NCI-H460 (cell line): ENCODE data around the gene FNDC3A. TPM values are rescaled to one million over a fixed set of nuclear protein-coding genes. Genes with fewer than 3 reads are reported as not detected.

ENCODE experiments used
- DNase-seq: peaks from one replicate; pipeline ENCODE4 v3.0.0-alpha.2; 2016; ENCODE audit warnings: low read depth; ENCODE audit errors: extremely low read depth
- total RNA-seq: library from RNA; depleted of rRNA; stranded (reverse); fragments of >200 nt; shearing (Covaris generic); gene quantifications from 2 replicates; pipeline ENCODE4 v1.2.3, GENCODE V29; 2014

FNDC3A gene
- total RNA-seq, 1 experiment from 2014 or later = 38.2 TPM

DNA sequence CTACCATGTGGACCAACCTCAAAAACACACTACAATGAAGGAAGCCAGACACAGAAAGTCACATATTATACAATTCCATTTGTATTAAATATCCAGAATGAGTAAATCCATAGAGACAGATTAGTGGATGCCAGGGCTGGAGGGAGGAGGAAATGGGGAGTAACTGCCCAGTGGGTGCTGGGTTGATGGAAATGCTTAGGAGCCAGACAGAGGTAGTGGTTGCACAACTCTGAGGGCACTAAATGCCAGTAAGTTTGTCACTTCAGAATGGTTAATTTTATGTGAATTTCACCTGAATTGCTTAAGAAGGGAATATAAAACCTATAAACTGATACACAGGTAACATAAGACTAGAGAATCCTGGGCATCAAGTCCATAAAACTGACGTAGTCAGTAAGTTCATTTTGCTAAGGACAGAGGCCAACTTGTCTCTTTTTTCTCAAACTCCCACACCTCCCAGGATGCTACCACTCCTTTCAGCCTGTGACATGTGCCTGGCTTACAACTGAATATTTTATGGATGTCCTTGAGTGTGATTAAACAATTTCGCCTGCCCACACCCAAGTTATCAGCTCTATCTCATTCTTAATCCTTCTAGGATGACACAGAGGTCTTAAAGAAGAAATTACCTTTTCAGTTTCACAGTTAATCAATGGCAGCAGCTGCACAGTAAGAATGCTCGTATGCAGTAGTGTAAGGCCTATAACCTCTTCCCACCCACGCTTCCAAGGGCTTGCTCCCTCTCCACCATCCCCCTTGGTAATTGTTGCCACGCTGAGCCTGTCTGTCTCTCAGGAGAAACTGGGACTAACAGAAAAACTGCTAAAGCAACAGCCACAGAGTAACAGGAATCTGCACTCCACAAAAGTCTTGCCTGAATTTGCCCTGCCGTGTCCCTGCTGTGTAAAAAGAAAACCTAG lies 238.5 kb downstream of the FNDC3A start:
- DNase-seq = no peak

DNA sequence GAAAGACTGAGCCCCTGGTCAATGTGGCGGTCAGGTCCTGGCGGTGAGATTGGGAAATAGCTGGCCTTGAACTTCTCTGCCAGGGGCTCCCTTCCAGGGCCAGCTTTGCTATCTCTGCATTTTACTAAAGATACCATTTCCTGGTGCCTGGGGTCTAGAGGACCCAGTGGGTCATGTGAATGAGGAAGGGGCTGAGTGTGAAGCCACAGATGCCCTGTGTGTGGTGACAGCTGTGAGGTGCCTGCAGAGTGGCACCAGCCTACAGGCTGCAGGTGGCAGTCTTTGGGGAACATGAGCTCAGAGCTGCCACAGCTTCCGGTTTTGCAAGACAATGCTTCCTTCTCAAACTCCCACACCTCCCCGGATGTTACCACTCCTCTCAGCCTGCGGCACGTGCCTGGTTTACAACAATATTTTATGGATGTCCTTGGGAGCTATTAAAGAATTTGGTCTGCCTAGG lies 239.2 kb downstream of the FNDC3A start:
- DNase-seq = no peak

DNA sequence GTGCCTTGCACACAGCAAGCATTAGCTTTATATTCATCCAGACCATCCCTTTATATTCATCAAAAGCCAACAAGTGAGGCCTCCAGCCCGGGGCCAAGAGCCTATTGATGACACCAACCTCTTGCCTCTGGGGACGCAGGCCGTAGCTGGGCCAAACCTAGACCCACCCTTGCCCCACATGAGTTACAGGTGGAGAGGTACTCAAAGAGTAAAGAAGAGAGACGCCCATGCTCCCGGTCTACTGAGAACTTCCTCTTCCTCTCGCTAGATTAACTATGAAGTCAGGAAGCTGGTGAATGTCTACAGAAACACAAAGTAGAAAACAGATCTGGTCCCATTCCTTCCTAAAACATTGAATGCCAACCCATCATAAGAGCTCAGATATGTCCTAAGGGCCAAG lies 240.6 kb downstream of the FNDC3A start:
- no peak for DNase-seq

DNA sequence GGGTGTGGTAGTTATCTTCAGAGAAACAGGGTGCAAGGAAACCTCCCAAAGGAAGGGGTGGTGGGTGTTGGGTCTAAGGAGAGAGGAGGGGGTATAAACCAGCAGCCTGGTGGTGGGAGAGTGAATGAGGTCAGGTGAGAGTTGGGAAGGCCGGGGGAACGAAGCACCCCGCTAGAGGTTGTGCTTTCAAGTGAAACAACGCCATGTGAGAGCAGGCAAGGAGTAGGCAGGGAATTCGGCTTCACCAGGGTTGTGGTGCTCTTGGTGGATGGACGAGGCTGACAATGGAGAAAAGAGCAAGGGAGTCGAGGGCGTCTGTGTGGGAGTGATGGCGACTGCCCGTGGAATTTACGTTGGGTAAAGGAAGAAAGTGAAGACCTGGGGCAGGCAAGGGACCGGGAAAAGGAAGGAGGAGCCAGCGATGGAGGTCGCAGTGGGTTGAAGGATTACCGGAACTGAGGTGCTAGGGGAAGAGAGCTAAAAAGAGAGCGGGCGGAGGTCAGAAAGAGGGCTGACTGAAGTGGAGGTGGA lies 242.3 kb downstream of the FNDC3A start:
- no peak for DNase-seq

DNA sequence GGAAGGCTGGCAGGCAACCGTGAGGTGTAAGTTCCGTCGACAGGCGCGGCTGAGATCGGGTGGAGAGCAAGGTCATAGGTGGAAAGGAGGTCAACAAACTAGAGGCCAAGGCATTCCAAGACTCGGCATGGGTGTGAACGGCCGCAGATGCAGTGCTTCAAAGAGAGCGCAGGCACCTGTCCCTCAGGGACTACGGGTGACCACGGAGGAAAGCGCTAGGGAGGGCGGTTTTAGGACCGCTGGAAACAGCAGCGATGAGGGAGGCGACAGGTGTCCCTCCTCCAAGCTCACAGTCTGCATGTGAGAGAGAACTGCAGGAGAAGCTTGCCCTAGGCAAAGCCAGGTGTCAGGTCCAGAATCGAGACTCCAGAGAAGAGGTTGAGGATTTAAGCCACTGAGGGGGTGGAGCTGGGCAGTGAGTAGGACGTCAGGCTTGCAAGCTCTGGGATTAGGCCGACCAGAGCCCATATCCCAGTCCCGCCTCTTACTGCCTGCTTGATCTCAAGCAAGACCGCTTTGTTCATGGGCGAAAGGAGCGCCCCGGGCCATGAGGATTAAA lies 242.9 kb downstream of the FNDC3A start:
- DNase-seq = no peak

DNA sequence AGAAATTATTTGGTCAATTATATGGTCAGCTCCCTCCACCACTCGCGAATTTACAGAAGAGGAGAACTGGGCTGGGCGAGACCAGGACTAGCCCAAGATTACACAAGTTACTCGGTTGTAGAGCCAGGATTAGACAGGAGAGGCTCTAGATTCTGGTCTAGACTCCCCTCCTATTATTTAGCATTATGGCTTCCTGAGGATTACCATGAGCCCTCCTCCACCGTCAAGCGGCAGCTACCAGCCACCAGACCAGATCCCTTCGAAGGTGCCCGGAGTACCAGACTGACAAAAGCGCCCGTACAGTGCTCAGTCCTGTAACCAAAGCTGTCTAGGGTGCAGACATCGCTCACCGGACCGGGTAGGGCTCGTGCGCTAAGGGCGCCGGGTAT lies 243.9 kb downstream of the FNDC3A start:
- no peak for DNase-seq

DNA sequence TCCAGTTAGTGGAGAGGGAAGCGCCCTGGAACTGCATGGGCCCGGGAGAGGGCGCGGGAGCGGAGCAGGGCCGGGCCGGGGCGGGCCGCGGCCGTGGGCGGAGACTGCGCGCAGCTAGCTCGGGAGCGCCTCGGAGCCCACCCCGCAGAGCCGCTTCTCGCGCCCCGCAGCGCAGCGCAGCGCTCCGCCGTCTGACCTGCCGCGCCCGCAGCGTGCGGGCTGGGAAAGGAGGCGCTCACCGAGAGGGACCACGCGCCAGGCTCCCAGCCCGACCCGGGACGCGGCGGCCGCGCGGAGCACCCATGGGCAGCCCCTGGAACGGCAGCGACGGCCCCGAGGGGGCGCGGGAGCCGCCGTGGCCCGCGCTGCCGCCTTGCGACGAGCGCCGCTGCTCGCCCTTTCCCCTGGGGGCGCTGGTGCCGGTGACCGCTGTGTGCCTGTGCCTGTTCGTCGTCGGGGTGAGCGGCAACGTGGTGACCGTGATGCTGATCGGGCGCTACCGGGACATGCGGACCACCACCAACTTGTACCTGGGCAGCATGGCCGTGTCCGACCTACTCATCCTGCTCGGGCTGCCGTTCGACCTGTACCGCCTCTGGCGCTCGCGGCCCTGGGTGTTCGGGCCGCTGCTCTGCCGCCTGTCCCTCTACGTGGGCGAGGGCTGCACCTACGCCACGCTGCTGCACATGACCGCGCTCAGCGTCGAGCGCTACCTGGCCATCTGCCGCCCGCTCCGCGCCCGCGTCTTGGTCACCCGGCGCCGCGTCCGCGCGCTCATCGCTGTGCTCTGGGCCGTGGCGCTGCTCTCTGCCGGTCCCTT lies 244.5 kb downstream of the FNDC3A start, which contains the start of gene MLNR:
Gene MLNR, plus strand, starts transcription at position 303 of the 820 bp plus-strand sequence. Its CDS starts 0 bp downstream, at position 303.
- peak; percentile 35 for DNase-seq

DNA sequence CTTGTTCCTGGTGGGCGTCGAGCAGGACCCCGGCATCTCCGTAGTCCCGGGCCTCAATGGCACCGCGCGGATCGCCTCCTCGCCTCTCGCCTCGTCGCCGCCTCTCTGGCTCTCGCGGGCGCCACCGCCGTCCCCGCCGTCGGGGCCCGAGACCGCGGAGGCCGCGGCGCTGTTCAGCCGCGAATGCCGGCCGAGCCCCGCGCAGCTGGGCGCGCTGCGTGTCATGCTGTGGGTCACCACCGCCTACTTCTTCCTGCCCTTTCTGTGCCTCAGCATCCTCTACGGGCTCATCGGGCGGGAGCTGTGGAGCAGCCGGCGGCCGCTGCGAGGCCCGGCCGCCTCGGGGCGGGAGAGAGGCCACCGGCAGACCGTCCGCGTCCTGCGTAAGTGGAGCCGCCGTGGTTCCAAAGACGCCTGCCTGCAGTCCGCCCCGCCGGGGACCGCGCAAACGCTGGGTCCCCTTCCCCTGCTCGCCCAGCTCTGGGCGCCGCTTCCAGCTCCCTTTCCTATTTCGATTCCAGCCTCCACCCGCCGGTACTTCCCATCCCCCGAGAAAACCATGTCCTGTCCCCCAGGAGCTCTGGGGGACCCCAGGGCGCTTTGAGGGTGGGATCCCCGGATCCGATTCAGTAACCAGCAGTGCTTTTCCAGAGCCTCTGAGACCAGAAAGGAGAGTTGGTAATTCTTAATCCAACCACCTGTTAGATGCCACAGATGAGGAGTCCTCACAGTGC lies 245.3 kb downstream of the FNDC3A start:
- no peak for DNase-seq

DNA sequence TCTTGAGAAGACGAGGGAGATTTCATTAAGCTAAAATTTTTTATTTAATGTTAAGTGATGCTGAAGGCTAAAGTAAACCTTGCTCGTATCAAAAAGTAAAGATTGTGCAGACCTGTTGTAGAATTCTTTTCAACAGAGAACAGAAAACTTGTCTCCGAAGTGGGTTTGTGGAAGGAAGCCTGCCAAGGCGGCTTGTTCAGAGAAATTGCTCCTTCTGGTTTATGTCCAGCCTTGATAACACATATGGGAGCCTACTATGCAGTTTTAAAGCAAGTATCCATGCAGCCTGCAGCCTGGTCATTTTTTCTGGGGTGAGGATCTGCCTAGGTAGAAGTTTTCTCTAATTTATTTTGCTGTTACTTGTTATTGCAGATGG lies 245.9 kb downstream of the FNDC3A start:
- no peak for DNase-seq

DNA sequence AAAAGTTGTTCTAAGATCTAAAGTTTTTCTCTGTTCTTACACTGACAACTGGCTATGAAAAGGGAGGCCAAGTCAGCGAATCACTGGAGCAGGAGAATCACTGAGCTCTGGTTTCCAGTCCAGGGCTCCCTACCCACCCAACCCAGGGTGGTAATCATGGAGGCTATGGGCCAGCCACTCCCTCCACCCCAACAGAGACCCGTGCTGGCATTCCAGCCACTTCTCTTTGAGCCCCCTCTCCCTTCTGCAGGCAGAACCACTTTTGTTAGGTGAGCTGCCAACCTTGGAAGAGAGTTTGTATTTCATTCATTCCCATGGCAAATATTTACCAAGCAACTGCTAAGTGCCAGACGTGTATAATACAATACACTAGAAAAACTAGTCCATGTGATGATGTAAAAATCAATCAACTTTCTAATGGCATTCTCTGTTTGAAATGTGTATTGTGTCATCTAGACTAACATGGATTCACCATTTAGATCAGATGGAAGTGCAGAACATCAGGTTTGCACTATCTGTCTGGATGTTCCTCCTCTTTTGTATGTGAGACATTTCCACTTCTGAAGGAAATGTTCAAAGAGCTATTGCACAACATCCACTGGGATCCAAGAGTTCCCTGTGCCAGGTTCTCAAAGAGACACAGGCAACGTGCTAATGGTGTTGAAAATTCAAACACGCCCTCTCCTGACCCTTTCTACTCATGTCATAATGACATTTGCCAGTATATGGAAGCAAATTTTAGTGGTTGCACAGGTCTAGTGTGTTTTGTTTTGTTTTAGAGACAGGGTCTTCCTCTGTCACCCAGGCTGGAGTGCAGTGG lies 249.7 kb downstream of the FNDC3A start:
- DNase-seq = no peak

DNA sequence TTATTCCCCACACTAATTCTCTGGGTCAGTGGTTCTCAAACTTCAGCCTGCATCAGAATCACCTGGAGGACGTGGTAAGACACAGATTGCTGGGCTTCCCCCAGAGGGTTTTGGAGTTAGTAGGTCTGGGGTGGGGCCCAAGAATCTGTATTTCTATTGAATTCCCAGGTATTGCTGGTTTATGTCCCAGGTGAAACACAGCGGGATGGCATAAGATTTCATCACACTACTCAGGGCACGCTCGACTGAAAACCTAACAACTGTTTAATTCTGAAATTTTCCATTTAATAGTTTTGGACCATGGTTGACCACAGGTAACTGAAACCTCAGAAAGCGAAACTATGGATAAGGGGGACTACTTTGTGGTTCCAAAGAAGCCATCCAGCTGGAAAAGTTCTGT lies 250.9 kb downstream of the FNDC3A start:
- no peak for DNase-seq

DNA sequence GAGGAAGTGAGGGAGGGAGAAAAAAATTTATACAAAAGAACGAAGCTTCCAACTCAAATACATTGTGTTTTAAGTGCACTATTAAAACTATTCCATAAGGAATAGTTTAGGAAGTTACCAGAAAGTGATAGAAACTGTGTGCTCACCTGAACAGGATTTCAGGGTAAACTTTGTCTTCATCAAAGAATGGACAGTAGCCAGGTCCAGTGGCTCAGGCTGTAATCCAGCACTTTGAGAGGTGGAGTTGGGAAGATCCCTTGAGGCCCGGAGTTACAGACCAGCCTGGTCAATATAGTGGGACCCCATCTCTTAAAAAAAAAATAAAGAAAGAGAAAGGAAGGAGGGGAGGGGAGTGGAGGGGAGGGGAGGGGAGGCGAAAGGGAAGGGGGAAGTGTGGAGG lies 259.0 kb downstream of the FNDC3A start:
- no peak for DNase-seq

DNA sequence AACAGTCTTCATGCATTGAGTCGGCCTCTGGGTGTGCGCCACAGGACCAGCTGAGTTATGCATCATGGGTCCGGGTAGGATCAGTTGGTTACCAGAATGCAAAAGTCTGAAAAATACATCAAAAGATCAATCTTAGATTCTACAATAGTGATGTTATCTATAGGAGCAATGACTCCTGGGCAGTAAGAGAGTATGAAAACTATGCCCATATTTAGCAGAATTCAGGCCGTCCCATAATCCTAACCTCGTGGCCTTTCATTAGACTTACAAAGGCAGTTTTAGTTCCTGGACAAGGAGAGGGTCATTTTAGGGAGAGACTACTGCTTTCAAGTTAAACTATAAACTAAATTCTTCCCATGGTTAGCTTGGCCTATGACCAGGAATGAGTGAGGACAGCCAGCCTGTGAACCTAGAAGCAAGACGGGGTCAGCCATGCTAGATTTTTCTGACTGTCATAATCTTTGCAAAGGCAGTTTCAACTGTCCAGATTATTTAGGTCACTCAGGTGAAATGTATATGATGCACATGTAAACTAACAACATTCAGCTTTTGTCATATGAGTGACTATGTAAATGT lies 260.2 kb downstream of the FNDC3A start:
- no peak for DNase-seq

DNA sequence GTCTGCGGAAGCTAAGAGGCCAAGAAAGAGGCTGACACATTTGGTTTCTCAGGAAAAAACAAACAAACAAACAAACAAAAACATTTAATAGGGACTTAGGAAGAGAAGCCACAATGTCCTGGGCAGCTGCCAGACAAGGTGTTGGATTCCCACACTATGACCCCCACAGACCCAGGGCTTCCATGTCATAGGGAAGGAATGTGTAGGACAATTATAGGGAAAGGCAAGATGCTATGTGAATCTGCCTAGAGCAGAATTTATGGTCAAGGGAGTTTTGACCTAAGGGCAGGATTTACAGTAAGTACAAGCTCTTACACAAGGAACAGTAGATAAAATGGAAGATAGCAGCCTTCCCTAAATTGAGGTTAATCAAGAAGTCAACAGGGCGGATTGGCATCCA lies 262.9 kb downstream of the FNDC3A start:
- no peak for DNase-seq

DNA sequence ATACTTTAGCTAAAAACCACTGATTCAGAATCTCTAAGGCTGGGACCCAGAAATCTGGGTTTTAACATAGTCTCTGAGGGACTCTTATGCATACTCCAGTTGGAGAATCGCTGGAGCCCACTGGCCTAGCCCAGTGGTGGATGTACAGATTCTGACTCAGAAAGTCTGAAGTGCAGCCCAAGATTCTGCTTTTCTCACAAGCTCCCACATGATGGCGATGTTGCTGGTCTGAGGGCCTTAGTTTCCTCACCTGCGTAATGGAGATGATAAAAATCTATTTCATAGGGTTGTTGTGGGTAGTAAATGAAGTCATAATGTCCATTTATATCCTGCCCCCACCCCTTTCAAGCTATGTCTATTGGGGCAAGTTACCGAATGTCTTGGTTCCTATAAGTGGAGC lies 264.3 kb downstream of the FNDC3A start:
- DNase-seq = no peak

DNA sequence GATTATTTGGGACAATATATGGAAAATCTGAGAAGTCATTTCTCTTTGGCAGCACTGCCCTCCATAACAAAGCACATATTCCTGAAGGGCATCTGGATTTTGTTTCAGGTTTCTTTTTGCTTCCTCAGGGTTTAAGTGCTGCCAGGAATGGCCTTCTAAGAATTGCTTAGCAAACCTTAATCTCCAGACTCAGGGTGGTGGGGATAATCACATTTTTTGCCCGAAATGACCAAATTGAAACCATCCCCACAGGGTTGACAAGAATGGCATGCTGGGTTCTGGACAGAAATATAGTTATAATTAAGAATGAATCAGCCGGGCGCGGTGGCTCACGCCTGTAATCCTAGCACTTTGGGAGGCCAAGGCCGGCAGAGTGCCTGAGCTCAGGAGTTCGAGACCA lies 265.6 kb downstream of the FNDC3A start:
- no peak for DNase-seq

DNA sequence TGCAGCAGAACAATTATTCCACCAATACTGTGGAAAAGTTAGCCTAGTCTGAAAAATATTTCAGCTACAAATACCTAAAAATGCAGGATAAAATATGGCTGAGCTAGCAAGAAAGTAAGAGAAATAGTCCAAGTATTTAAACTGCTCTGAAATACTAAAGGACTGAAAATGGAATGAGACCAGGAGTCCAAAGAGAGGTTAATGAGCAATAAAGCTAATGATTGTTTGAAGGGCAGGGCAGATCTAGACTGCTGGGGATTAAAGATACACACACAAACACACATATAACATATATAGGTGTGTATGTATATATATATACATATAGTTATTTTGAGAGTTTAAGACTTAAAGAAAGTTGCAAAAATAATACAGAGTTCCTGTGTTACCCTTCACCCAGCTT lies 269.4 kb downstream of the FNDC3A start:
- DNase-seq = no peak

DNA sequence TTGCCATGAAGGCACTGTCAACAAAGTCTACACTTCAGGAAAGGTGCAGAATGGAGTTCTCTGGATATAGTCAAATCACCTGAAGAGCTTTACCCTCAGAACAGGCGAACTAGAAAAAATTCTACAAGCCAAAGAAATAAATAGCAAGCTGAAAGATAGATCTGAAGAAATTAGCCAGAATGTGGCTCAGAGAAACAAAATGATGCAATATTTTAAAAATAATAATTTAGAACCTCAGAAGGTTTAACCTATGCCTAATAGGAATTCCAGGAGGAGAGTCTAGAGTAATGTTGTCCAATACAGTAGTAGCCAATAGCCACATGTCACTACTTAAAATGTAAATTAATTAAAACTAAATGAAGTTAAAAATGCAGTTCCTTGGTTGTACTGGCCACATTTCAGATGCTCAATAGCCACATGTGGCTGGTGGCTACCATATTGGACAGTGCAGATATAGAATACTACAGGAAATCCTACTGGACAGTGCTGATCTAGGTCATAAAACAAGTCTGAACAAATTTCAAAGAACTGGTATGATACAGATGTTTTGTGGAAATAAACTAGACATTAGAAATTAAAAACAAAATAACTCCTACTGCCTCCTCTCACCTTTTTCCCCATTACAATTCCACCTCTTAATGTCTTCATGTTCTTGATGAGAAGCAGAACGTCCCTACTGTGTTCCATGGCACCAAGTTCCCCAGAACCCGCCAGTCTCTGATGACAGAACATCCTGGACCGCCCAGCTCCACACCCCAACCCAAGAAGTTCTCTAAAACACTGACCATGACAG lies 271.3 kb downstream of the FNDC3A start:
- no peak for DNase-seq
